Measurements from ENCODE around the gene N4BP2L1.

N4BP2L1 gene

DNA sequence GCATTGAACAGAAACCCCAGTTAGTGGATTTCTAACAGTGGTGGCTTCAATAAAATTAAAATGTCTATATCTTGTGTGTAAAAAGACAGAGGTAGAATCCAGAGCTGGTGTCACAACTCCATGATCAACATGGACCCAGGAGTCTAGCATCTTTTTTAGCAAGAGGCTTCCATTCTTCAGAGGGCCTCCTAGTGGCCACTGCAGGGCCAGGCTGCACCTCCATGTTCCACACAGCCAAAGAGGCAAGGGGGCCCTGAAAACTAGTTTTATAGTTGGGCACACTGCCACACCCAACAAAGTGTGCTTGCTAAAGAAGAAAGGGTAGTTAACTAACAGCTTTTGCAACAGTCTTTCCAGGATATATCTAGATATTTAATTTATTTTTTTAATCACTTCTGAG, 12.9 kb downstream of the N4BP2L1 start:
- TF ChIP-seq, protein P1, sequence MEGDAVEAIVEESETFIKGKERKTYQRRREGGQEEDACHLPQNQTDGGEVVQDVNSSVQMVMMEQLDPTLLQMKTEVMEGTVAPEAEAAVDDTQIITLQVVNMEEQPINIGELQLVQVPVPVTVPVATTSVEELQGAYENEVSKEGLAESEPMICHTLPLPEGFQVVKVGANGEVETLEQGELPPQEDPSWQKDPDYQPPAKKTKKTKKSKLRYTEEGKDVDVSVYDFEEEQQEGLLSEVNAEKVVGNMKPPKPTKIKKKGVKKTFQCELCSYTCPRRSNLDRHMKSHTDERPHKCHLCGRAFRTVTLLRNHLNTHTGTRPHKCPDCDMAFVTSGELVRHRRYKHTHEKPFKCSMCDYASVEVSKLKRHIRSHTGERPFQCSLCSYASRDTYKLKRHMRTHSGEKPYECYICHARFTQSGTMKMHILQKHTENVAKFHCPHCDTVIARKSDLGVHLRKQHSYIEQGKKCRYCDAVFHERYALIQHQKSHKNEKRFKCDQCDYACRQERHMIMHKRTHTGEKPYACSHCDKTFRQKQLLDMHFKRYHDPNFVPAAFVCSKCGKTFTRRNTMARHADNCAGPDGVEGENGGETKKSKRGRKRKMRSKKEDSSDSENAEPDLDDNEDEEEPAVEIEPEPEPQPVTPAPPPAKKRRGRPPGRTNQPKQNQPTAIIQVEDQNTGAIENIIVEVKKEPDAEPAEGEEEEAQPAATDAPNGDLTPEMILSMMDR (IDR thresholded peaks at IDR 0.05; ENCODE audit: control insufficient read depth, insufficient read depth, low read depth, low read length, missing control alignments) = peak; percentile 61
- H3K4me3 ChIP-seq (ENCODE audit: control insufficient read depth, low read depth, low read length) = no peak overlapping the region
- no peak for DNase-seq (ENCODE audit: low read depth)

DNA sequence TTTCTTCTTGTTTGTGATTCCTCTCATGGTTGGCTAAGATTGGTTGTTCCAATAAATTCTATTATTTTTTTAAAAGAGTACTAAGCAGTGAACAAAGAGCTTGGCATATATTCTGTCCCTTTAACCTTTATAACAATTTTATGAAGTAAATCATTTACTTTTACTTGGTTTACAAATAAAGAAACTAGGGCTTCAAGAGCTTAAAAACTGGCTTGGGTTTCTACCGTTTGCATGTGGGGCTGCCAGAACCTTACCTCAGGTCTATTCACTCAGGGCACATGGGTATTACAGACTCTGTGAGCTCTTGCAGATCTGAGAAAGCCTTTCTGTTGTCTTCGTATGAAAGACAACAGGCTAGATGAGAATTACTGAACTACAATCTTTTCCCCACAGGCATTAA, 13.3 kb downstream of the N4BP2L1 start:
- DNase-seq (ENCODE audit: low read depth) = no peak
- TF ChIP-seq, protein P1 (IDR thresholded peaks at IDR 0.05; ENCODE audit: control insufficient read depth, insufficient read depth, low read depth, low read length, missing control alignments) = no peak

DNA sequence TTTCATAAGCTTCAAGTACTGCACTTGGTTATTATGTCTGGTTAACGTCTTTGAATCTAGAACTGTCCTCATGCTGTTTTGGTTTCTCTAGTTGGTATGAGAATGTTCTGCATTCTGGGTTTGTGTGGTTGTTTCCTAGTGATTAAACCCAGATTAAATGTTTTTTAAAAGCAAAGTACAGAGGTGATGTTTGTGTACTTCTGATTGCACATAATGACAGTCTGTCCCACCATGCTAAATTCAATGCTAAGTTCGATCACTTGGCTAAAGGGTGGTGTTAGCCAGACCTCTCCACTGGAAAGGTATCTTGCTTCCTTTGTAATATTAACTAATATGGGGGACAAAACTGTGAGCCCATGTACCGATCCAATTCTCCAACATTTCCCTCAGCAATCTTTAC, 14.6 kb downstream of the N4BP2L1 start:
- no peak overlapping the region for H3K4me3 ChIP-seq (ENCODE audit: control insufficient read depth, low read depth, low read length)
- TF ChIP-seq, protein P1 (IDR thresholded peaks at IDR 0.05; ENCODE audit: control insufficient read depth, insufficient read depth, low read depth, low read length, missing control alignments) = no peak
- DNase-seq (ENCODE audit: low read depth) = no peak

More for the DNA sequence above, 13.3 kb downstream of the N4BP2L1 start:
- H3K4me3 ChIP-seq (ENCODE audit: control insufficient read depth, low read depth, low read length) = no peak overlapping the region

DNA sequence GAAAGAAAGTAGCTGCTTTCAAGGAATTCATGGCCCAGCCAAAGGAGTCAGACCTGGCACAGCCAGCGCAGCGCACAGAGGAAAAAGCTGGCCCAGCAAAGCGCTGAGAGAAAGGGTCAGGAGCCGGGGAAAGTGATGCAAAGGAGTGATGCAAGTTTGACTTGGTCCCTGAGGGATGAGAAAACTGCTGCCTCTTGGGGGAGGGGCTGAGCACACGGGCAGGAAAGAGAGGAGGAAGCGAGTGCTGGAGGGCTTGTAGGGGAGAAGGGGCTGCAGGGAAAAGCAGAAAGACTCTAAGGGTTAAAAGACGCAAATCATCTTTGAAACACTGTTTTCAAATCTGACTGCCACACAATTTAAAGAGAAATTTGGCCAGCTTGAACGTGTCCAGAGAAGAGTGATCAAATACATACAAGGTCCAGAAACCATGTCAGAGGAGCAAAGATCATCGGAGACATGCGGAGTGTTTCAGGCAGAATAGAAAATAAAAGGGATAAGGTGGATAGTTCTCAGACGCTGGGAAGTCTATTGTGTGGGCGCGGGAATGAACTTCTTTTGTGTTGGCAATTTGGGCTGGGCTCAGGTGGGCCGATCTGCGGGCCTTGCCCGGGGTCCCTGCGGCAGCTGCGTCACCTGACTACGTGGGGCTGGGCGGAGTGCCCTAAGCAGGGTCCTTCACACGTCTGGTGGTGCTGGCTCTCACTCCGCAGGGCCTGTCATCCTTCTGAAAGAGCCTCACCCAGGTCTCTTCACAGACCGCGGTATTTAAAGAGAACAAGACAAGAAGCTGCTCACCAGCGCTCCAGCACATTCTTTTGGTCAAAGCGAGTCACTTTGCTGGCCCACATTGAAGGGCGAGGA, 18.1 kb downstream of the N4BP2L1 start:
- TF ChIP-seq, protein P1 (IDR thresholded peaks at IDR 0.05; ENCODE audit: control insufficient read depth, insufficient read depth, low read depth, low read length, missing control alignments) = no peak
- peak overlapping the region; percentile 19 for H3K4me3 ChIP-seq (ENCODE audit: control insufficient read depth, low read depth, low read length)
- peak; percentile 11 for DNase-seq (ENCODE audit: low read depth)

DNA sequence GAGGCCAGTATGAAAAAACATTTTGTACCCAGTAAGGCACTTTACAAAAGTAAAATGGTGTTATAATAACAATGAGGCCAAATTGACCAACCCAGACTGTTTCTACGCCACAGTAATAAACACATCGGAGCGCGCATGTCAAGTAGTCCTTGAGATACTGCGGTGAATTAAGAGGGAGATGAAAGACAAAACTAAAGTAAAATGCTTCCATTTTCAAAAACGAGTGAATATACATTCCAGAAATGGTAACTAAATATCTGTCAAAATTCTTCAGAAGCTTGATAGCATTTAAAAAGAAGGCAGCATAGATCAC, 19.0 kb downstream of the N4BP2L1 start:
- TF ChIP-seq, protein P1 (IDR thresholded peaks at IDR 0.05; ENCODE audit: control insufficient read depth, insufficient read depth, low read depth, low read length, missing control alignments) = no peak
- H3K4me3 ChIP-seq (ENCODE audit: control insufficient read depth, low read depth, low read length) = no peak overlapping the region
- DNase-seq (ENCODE audit: low read depth) = no peak

DNA sequence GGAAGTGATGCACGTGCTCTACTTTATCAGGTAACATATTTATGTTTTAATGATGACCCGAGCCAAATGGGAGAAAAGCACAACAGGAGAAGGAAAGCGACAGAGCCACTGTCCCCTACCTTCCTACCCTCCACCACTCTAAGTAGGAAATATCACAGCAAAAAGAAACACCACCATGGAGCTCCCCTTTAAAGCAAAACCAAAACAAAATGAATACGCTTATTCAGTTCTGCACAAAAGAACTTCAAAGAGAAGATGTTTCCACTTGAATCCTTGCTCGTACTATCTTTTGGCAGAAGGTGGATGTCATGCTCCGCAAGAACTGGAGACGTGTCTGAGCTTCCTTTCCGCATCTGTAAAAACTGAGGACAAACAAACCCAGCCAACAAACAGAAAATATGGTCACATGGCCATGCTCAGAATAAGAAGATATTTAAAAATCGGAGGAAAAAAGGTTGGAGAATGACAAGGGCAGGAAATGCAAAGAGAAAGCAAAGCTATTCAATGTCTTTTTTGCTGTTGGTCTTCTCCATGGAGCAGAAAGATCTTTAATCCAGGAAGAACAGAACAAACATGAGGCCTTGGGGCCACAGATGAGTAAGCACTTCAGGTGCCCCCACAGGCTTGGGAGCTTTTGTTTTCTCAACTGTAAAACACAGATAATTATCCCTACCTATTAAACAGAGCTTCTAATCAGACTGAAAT, 19.5 kb downstream of the N4BP2L1 start:
- DNase-seq (ENCODE audit: low read depth) = no peak
- no peak overlapping the region for H3K4me3 ChIP-seq (ENCODE audit: control insufficient read depth, low read depth, low read length)
- TF ChIP-seq, protein P1 (IDR thresholded peaks at IDR 0.05; ENCODE audit: control insufficient read depth, insufficient read depth, low read depth, low read length, missing control alignments) = no peak

Data from AG09309 (cell line).